Thyroid gland (tissue), 4 donors: ENCODE results near the gene PPP1CC.

Source experiments
- CTCF ChIP-seq, 6 experiments: fragments of 200-600 bp in 3 of 6; fragments of 450-650 bp in 3 of 6; sonication (generic) in 3 of 6; IDR thresholded peaks; one replicate each; pipeline ENCODE4 v1.5.1; 2016 to 2019; ENCODE audit warnings: antibody characterized with exemption in 6 of 6, mild to moderate bottlenecking in 2 of 6, inconsistent platforms in 1 of 6, moderate library complexity in 1 of 6
- POLR2A ChIP-seq, 2 donors: fragments of 450-650 bp; IDR thresholded peaks; one replicate each; pipeline ENCODE4 v1.6.1; 2017; ENCODE audit warnings: antibody characterized with exemption in 2 of 2, mild to moderate bottlenecking in 2 of 2, moderate library complexity in 1 of 2

GRCh38 chr12:110744601-110745264, 2.0 kb upstream of the PPP1CC start:
- TF ChIP-seq CTCF (IDR thresholded peaks at IDR 0.05) = no peak
- no peak for TF ChIP-seq POLR2A (IDR thresholded peaks at IDR 0.05)
